Upper lobe of right lung (tissue), 1 donor: ENCODE measurements around the gene AUH. TPM values are rescaled to one million over a fixed set of nuclear protein-coding genes. Genes with fewer than 3 reads are reported as not detected.

Experiments
- ATAC-seq: fragments of 200-7000 bp; cut with Tn5 transposase; one replicate; pipeline ENCODE4 v1.9.1; 2020; ENCODE audit warnings: mild to moderate bottlenecking, moderate library complexity
- DNase-seq: peaks from one replicate; pipeline ENCODE4 v3.0.0-alpha.2; 2020
- H3K27ac ChIP-seq: fragments of 200-600 bp; one replicate; pipeline ENCODE4 v1.8.0; 2022
- H3K27me3 ChIP-seq: fragments of 200-600 bp; one replicate; pipeline ENCODE4 v1.8.0; 2022; ENCODE audit warnings: mild to moderate bottlenecking
- H3K36me3 ChIP-seq: fragments of 200-600 bp; one replicate; pipeline ENCODE4 v1.8.0; 2022
- H3K4me1 ChIP-seq: fragments of 200-600 bp; one replicate; pipeline ENCODE4 v1.8.0; 2022
- H3K4me3 ChIP-seq: fragments of 200-600 bp; one replicate; pipeline ENCODE4 v1.8.0; 2022; ENCODE audit warnings: mild to moderate bottlenecking
- H3K9me3 ChIP-seq: fragments of 200-600 bp; one replicate; pipeline ENCODE4 v1.8.0; 2022
- CTCF ChIP-seq: fragments of 200-600 bp; IDR thresholded peaks from one replicate; pipeline ENCODE4 v1.8.0; 2022; ENCODE audit warnings: antibody characterized with exemption
- intact Hi-C: fragments of 100-400 bp; cut with DNase I; formaldehyde crosslinking; loops from one replicate; pipeline ENCODE4 v1.11.0; 2022
- total RNA-seq: library from RNA; stranded (reverse); fragmentation: NEBNext Ultra II Directional; extraction: Animal tissue kit (Norgen Biotek cat#: 25700); gene quantifications from one replicate; pipeline ENCODE4 v1.2.1, GENCODE V29; 2021
- donor health status: DM: no; HTN: yes; CAD: no; lungs with severe emphysema.

The AUH gene
- total RNA-seq, 1 donor from 2014 or later: 18.6 TPM

GRCh38 chr9:91243029-91243428 lies 118.7 kb downstream of the AUH start:
- Histone ChIP-seq H3K9me3 (no peaks in the 10 kb centered on the region), H3K4me3 (no peak overlapping the region), H3K4me1 (no peaks in the 10 kb centered on the region), H3K36me3 (no peaks in the 10 kb centered on the region), H3K27ac (no peak overlapping the region), H3K27me3 (no peaks in the 10 kb centered on the region)
- TF ChIP-seq CTCF: no peak
- intact Hi-C loops: no loop called here
- DNase-seq (no peak), ATAC-seq (no peak)

GRCh38 chr9:91241909-91242308 lies 119.8 kb downstream of the AUH start:
- intact Hi-C loops: no loop called here
- DNase-seq: peak; percentile 67

GRCh38 chr9:91240596-91241165 lies 121.0 kb downstream of the AUH start:
- DNase-seq (no peak), ATAC-seq (no peak)
- Histone ChIP-seq H3K36me3 (no peaks in the 10 kb centered on the region), H3K27ac (no peak overlapping the region), H3K4me3 (no peak overlapping the region), H3K4me1 (no peaks in the 10 kb centered on the region), H3K27me3 (no peaks in the 10 kb centered on the region), H3K9me3 (no peaks in the 10 kb centered on the region)
- no peak for TF ChIP-seq CTCF
- intact Hi-C loops: no loop called here

More at GRCh38 chr9:91241909-91242308, 119.8 kb downstream of the AUH start:
- no peaks in the 10 kb centered on the region for H3K4me1 ChIP-seq
- H3K4me3 ChIP-seq: no peak overlapping the region
- ATAC-seq: peak; percentile 71
- H3K9me3 ChIP-seq: no peaks in the 10 kb centered on the region
- no peaks in the 10 kb centered on the region for H3K27me3 ChIP-seq
- H3K27ac ChIP-seq: no peak overlapping the region
- no peaks in the 10 kb centered on the region for H3K36me3 ChIP-seq
- no peak for TF ChIP-seq CTCF

GRCh38 chr9:91239367-91240111 lies 122.2 kb downstream of the AUH start:
- Histone ChIP-seq H3K36me3 (no peaks in the 10 kb centered on the region), H3K9me3 (no peaks in the 10 kb centered on the region), H3K4me3 (no peak overlapping the region), H3K27ac (no peak overlapping the region), H3K27me3 (no peaks in the 10 kb centered on the region), H3K4me1 (no peaks in the 10 kb centered on the region)
- ATAC-seq (no peak), DNase-seq (no peak)
- TF ChIP-seq CTCF: no peak
- intact Hi-C loops: no loop called here

- no peak for DNase-seq
- no peak for TF ChIP-seq CTCF
These were observed 127.2 kb downstream of the AUH start for GRCh38 chr9:91234523-91234922.

More at GRCh38 chr9:91234523-91234922, 127.2 kb downstream of the AUH start:
- H3K9me3 ChIP-seq: no peaks in the 10 kb centered on the region
- no peaks in the 10 kb centered on the region for H3K27me3 ChIP-seq
- H3K4me1 ChIP-seq: no peaks in the 10 kb centered on the region
- no peak overlapping the region for H3K27ac ChIP-seq
- no peaks in the 10 kb centered on the region for H3K36me3 ChIP-seq
- ATAC-seq: no peak
- H3K4me3 ChIP-seq: no peak overlapping the region
- intact Hi-C loops: no loop called here
